GM12892 (cell line): Measurements from ENCODE around the gene EMX1.

Source experiments
- POLR2A ChIP-seq: IDR thresholded peaks from 2 replicates; pipeline ENCODE4 v1.6.1; 2011; ENCODE audit warnings: low read depth, low read length, control low read depth
- POLR2AphosphoS5 ChIP-seq: IDR thresholded peaks from 2 replicates; pipeline ENCODE4 v1.6.1; 2011; ENCODE audit warnings: low read depth, low read length, control low read depth

GRCh38 chr2:72946466-72946865, 29.1 kb downstream of the EMX1 start:
- TF ChIP-seq POLR2A (no peak), POLR2AphosphoS5 (no peak)
